ENCODE data around the gene PDZD8.
"Not testable (repeated sequence)": the region's sequence is repeated elsewhere in the genome, so short reads cannot be mapped to it uniquely, and the experiment has no call there.

The PDZD8 gene

DNA sequence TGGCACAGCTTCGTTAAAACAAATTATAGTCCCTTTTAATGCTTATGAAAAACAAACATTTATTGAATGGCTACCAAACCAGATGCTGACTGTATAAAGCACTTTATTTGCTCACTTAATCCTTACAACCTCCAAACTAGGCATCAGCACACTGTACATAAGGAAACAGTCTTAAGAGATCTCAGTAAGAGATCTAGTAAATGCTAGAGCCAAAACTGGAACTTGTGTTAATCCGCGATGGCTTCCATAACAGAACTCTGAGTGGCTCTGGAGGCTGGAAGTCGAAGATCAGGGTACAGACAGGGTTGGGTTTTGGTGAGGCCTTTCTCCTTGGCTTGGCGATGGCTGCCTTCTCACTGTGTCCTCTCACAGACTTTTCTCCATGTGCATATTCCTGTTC lies 27.0 kb downstream of the PDZD8 start:
- no peak for DNase-seq (ENCODE audit: low spot score)

DNA sequence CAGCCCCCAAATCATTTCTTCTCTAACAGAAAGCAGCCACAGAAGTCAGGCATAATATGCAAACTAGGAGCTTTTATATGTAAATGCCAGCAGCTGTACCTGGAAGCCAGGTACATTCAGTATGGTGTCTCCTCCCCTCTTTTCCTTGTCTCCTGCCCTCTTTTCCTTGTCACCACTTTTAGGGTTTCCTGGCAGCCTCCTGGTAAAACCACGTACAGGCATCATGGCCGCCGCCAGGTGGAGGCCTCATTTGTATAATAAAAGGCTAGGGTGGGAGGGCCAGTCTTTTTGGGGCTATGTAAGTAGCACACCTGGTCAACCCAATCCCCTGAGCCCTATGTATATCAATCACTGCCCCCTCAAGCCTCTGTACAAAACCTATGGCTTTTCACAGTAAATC lies 28.7 kb downstream of the PDZD8 start:
- DNase-seq (ENCODE audit: low spot score): no peak

DNA sequence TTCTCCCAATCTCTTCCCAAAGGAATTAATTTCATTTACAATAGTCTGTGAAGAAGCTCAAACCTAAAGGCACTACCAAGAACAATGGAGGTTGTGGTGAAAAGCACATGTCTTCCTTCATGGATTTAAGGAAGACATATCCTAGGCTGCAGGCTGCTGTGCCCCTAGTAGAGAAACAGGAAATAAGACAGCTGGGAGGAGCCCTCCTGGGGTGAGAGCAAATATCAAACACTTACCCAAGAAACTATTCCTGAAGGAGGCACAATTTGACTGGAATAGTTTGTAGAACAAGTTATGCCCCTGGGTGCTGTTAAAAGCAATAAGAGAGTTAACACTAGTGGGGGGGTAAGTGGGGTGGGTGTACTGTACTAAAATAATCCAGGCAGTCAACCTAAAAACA lies 30.1 kb downstream of the PDZD8 start:
- no peak for DNase-seq (ENCODE audit: low spot score)

DNA sequence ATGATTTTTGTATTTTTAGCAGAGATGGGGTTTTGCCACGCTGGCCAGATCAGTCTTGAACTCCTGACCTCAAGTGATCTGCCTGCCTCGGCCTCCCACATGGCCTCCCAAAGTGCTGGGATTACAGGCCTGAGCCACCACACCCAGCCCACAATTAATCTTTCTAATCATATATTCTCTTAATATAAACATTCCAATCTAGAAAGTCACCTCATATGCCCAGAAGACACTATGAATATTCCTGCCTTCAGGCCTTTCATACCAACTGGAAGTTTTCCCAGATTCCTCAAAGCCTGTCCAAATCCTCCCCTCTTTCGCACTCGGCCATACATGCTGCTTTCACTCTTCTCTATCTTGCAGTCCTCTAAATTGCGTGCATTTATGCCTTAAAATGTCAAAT lies 32.6 kb downstream of the PDZD8 start:
- DNase-seq (ENCODE audit: low spot score): no peak

DNA sequence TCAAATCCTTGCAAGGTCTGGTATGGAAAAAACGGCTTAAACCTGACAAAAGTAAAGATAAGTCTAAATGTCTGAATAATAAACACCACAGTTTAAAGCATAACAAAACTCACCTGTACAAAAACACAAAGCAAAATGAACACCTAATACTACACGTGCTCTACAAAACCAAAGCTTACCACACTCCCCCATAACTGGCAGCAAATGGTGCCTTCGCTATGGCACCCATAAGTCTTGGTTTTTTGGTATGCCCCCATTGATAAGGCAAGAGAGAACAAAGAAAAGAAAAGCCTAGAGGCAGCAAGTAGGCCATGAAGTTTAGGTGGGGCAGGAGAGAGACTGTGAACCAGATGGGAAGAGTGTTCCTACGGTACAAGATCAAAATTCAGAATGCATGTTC lies 34.2 kb downstream of the PDZD8 start:
- no peak for DNase-seq (ENCODE audit: low spot score)

DNA sequence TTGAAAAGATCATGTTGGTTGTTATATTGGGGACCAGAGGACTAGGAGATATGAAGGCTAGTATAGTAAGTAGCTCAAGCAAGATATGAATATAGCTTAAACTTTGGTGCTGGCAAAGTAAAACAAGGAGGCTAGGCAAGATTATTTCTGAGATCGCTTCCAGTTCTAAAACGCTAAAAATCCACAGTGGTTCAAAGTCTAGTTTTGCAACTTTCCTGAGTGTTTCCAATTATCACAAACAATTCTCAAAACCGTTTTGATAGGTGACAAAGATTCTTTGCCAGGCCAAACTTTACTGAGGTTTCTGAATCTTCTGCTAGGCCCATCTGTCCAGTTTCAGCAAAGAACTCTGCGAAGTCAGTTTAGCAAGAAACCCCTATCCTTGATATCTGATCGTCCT lies 35.3 kb downstream of the PDZD8 start:
- no peak for DNase-seq (ENCODE audit: low spot score)

DNA sequence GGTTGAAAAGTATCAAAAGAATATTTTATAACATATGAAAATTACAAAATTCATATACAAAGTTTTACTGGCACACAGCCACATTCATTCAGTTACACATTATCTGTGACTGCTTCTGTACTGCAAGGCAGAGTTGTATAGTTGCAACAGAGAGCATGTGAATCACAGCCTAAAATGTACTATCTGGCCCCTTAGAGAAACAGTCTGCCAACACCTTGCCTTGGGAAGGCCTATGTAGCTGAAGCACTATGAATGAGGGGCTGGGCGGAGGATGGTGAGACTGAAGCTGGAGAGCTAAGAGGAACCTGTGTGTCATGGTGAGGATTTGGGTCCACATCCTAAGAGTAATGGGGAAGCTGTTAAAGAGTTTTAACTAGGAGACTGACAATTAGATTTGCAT lies 35.7 kb downstream of the PDZD8 start:
- no peak for DNase-seq (ENCODE audit: low spot score)

DNA sequence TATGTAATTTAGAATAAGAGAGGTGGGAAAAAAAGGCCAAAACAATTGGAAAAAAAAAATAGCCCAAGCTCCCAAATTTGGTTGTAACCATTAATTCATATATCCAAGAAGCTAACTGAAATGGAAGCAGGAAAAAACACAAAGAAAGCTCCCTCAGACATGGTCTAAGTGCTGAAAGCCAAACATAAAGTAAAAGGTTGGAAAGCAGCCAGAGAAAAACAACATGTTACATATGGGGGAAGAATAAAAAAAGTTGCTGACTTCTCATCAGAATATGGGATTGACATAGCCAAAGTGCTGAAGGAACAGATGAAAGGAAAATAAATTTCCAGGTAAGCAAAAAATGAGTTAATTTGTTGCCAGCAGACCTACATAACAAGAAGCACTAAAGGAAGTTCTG lies 40.3 kb downstream of the PDZD8 start:
- no peak for DNase-seq (ENCODE audit: low spot score)

DNA sequence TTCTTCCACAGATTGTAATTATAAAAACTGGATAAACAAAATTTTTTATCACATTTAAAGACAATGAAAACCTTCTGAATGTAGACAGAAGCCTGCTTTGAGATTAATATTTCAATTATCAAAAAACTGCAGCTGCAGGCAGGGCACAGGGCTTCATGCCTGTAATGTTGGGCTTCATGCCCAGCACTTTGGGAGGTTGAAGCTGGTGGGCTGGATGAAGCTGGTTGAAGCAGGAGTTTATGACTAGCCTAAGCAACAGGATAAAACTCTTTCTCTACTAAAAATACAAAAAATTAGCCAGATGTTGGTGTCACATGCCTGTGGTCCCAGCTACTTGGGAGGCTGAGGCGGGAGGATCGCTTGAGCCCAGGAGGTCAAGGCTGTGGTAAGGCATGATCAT lies 41.2 kb downstream of the PDZD8 start:
- no peak for DNase-seq (ENCODE audit: low spot score)

DNA sequence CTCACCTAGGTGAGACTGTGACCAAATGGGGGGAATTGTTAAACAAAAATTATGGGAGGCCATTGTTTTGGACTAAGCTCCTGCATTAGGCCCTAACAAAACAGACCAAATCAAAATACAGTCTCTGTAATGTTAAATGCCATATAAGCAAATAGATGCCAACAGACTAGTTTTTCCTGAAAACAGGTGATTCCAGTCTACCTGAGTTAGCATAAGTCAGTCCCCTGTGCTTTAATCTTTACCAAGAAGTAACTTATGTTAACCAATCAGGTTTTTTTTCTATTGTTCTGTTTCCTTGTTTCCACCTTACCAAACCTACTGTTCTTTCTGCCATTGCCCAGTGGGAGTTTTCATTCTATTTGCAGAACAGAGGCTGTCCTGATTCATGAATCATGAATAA lies 48.0 kb downstream of the PDZD8 start:
- DNase-seq (ENCODE audit: low spot score): no peak

DNA sequence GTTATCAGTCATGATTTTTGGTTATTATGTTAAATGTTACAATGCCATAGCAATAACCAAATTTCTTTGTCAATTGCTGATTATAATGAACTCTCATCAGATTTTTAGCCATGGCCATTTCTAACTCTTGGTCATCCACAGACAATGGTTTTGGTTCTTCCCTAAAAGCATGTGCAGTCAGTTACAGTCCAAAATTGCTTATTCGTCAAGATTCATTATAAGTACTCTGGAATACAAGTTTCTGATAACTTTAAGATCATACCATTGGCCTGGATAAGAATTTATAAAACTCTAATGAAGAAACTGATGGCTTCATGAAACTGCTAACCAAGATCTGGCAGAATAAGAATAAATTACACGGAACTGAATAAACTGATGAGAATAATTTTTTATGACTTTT lies 50.9 kb downstream of the PDZD8 start:
- DNase-seq (ENCODE audit: low spot score): no peak

DNA sequence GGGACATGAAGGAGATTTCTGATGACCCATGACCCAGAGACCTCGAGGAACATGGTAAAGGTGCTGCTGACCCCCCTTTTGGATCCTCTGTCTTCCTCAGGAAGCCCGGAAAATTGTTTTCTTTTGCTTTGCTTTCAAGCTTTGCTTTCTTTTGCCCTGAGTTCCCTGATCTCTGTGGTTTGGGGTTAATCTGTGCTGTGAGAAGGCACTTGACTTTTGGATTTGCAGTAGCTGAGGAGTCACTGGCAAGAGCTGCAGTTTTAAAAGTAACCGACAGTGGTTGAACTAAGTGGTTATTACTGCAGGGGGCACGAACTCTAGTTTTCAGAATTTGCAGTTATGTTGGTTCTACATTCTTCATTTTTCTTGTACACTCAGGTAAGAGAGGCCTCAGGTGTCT lies 53.0 kb downstream of the PDZD8 start:
- no peak for DNase-seq (ENCODE audit: low spot score)

DNA sequence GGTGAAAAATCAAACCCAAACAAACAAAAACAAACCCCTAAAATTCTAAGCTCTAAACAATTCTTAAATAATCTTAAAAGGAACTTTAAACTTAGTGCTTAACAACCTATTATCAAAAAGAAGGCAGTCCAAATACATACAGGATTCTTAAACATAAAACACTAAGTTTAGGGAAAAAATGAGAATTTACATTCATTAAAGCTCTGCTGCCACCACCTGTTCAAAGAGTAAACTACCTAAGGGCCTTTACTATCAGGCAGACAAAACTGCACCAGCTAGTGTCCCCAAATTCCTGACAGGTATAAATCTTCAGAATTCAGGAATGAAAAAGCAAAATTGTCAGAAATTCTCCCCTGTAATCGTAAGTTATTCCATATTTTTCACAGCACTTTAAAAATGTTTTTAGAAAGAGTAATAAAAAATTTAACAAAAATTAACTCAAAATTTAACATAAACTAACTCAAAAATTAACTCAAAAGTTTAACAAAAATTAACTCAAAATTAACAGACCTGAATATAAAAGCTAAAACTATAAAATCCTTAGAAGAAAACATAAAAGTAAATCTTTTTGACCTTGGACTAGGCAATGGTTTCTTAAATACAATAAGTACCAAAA lies 55.1 kb downstream of the PDZD8 start:
- peak; percentile 20 for DNase-seq (ENCODE audit: low spot score)

DNA sequence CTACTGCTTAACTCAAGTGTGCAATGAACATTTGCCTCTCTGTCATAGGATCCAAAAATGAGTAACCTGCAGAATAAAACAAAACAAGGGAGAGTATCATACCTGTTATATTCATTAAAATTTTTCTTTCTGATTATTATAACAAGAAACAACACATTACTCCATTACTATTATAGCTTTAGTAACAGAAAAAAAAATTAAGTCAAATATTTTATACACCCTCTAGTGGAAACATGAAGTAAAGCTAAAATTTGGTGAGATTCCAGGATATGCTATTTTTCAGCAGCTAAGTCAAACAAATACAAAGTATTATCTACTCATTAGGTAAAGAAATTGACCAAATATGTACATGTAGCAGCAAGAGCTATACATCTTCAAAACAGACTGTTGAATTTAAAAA lies 56.3 kb downstream of the PDZD8 start:
- no peak for DNase-seq (ENCODE audit: low spot score)

DNA sequence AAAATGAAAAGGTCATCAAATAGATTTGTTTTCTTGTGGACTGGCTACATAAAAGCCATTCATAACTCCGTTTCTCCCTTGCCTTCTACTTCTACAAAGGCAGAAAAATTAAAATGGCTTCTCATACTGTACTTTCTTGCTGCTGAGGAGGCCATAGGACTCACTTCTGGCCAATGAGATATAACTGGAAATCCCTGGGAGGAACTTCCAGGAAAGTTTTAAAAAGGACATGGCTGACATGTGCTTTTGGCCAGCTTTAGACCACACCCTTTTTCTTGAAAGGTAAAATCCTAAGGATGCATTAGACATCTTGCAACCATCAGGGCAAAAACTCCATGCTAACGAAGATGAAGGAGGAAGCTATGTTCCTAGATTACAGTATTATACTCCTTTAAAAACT lies 58.5 kb downstream of the PDZD8 start:
- DNase-seq (ENCODE audit: low spot score): no peak

DNA sequence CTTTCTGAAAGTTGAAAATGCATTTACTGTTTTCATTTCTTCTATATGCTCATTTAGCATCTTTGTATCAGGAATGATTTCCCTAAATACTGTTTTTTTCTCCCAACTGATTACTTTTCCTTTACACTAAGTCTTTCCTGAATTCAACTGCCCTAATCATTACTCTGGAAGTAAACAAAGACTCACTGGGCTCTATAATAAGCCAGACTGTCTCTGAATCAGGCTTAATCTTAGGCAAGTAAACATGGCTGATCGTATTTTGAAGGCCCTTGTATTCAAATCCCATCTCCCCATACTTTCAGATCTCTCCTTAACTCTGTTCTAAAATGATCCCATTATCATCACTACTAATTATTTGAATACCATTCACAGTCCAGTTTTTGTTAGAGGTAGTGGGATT lies 61.6 kb downstream of the PDZD8 start:
- no peak for DNase-seq (ENCODE audit: low spot score)

DNA sequence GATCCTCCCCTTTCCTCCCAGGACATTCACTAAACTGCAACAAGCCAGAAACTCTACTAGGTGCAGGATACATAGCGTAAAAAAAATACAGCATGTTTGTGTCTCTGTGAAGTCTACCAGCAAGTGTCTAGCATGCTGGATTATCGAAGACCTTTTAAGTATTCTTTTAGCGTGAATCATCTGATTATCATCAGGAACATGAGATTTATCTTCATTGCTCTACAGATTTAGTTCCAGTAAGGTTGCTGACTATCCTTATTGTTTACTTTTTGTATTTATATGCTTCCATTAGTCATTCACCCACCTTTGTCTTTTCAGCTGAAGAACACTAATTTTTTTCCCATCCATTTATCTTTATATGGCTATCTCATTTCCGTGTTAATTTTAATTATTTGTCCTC lies 62.8 kb downstream of the PDZD8 start:
- DNase-seq (ENCODE audit: low spot score): no peak

DNA sequence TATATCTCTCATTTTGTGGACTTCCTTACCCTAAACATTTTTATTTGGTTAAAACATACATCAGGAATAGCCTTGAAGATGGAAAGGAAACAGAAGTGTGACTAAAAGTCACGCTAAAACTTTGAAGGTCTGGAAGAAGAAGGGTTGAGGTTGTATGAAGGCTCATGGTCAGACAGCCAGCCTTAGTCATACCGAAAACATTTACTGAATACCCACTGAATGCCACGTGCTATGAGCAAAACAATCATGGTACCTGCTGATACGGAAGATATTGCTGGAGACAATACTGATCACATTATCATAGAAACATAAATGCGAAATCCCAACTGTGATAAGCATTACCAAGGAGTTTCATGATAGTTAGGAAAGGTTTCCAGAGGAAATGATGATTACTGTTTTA lies 64.0 kb downstream of the PDZD8 start:
- no peak for DNase-seq (ENCODE audit: low spot score)

DNA sequence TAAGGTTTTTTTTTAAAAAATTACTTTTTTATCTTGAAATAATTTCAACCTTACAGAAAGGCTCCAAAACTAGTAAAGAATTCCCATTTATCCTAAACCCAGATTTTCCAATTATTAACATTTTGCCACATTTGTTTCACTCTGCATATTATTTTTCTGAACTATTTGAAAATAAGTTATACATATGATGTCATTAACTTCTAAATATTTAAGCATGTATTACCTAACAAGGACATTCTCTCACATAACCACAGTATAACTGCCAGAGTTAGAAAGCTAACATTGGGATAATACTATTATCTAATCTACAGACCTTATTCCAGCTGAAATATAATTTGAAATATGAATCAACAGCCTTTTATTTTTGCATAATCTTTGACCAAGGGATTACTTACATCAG lies 68.6 kb downstream of the PDZD8 start:
- DNase-seq (ENCODE audit: low spot score): no peak

DNA sequence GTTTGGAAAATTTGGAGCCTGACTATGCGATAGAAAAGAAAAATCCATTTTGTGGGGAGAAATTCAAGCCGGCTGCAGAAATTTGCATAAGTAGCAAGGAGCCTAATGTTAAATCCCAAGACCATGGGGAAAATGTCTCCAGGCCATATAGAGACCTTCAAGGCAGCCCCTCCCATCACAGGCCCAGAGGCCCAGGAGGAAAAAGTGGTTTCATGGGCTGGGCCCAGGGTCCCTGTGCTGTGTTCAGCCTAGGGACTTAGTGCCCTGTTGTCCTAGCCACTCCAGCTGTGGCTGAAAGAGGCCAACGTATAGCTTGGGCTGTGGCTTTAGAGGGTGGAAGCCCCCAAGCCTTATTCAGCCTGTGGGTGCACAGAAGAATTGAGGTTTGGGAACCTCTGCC lies 71.8 kb downstream of the PDZD8 start:
- not testable (repeated sequence) for DNase-seq (ENCODE audit: low spot score)

DNA sequence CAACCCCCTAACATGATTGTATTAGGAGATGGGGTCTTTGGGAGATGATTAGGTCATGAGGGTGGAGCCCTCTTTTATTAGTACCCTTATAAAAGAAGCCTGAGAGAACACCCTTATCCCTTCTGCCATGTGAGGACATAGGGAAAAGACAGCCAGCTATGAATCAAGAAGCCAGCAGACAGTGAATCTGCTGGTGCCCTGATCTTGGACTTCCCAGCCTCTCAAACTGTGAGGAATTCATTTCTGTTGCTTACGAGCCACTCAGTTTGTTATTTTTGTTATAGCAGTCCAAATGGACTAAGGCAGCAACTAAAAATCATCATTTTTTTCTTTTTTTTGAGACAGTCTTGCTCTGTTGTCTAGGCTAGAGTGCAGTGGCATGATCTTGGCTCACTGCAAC lies 74.6 kb downstream of the PDZD8 start:
- DNase-seq (ENCODE audit: low spot score): no peak

DNA sequence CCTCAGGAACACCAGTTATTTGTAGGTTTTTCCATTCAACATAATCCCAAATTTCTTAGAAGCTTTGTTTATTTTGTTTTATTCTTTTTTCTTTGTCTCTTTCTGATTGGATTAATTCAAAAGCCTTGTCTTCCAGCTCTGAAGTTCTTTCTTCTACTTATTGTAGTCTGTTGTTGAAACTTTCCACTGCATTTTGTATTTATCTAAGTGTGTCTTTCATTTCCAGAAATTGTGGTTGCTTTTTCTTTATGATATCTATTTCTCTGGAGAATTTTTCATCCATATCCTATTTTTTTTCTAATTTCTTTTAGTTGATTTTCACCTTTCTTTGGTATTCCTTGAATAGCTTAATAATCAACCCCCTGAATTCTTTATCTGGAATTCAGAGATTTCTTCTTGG lies 75.8 kb downstream of the PDZD8 start:
- DNase-seq (ENCODE audit: low spot score): no peak

DNA sequence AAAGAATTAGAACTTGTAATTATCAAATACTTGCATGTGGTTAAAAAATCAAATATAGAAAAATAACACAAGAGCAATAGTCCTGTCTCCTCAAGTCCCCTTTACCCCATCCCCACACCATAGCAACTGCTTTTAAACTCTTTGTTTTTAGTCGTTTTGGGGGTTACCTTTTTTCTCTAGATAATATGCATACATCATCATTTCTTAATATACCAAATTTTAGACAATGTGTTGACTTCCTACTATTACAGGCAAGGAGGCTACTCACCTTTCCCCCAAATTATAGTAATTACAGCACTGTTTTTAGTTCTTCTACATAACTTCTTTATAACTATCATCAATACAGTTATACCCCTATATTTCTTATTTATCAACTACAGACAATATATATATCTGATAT lies 77.0 kb downstream of the PDZD8 start:
- DNase-seq (ENCODE audit: low spot score): no peak

DNA sequence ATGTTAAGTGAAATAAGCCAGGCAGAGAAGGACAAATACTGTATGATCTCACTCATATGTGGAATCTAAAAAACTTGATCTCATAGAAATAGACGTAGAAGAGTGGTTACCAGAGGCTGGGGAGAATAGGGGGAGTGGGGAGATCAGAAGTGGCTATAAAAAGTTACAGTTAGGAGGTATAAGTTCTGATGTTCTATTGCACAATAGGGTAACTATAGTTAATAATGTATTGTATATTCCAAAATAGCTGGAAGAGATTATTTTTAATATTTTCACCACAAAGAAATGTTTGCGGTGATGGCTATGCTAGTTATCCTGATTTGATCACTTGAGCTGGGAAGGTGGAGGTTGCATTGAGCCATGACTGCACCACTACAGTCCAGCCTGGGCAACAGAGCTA lies 80.5 kb downstream of the PDZD8 start:
- DNase-seq (ENCODE audit: low spot score): no peak

DNA sequence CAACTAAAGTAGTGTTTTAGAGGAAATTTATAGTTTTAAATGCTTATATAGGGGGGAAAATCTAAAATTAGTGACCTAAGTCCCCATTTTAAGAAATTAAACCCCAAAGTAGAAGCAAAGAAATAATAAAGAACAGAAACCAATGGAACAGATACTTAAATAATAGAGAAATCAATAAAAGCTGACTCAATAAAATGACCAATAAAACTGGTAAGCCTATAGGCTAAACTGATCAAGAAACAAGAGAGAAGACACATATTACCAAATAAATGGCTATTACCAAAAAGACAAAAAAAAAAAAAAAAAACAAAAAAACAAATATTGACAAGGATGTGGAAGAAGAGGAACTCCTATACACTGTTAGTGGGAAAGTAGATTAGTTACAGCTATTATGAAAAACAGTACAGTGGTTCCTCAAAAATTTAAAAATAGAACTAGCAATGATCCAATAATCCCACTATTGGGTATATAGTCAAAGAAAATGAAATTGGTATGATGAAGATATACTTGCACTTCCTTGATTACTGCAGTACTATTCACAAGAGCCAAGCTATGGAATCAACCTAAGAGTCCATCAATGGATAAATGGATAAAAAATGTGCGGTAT lies 81.1 kb downstream of the PDZD8 start:
- no peak for DNase-seq (ENCODE audit: low spot score)

All from CD4-positive, alpha-beta T cell treated with Interleukin-2 at 100 ng/mL for 4 hours (primary cell).